GM21381 (cell line): ENCODE measurements around the gene RPS6KA2.

Experiments used
- ATAC-seq: cut with Tn5 transposase; IDR thresholded peaks from one replicate; pipeline ENCODE4 v1.9.1; 2021; ENCODE audit warnings: mild to moderate bottlenecking, moderate library complexity; ENCODE audit not compliant: unreplicated experiment

RPS6KA2 gene

GRCh38 chr6:166579237-166579850, 47.7 kb downstream of the RPS6KA2 start:
- no peak for ATAC-seq

- ATAC-seq, result no peak
Observed at GRCh38 chr6:166578536-166579236, 48.4 kb downstream of the RPS6KA2 start.

GRCh38 chr6:166575205-166575604, 51.8 kb downstream of the RPS6KA2 start:
- ATAC-seq, result no peak

GRCh38 chr6:166573511-166574216, 53.4 kb downstream of the RPS6KA2 start:
- ATAC-seq, result no peak

GRCh38 chr6:166572370-166573261, 54.4 kb downstream of the RPS6KA2 start:
- ATAC-seq, result no peak

GRCh38 chr6:166570929-166571713, 55.9 kb downstream of the RPS6KA2 start:
- ATAC-seq, result no peak

- ATAC-seq, result no peak
Observed at GRCh38 chr6:166569206-166569605, 57.8 kb downstream of the RPS6KA2 start.

GRCh38 chr6:166567813-166568212, 59.2 kb downstream of the RPS6KA2 start:
- no peak for ATAC-seq

GRCh38 chr6:166567107-166567506, 59.9 kb downstream of the RPS6KA2 start:
- no peak for ATAC-seq

- ATAC-seq, result no peak
Observed at GRCh38 chr6:166566026-166567011, 60.7 kb downstream of the RPS6KA2 start.

GRCh38 chr6:166565084-166565967, 61.7 kb downstream of the RPS6KA2 start:
- ATAC-seq, result no peak

GRCh38 chr6:166563805-166564204, 63.2 kb downstream of the RPS6KA2 start:
- no peak for ATAC-seq

- no peak for ATAC-seq
Observed at GRCh38 chr6:166563200-166563599, 63.9 kb downstream of the RPS6KA2 start.

GRCh38 chr6:166562726-166563125, 64.3 kb downstream of the RPS6KA2 start:
- no peak for ATAC-seq

- no peak for ATAC-seq
Observed at GRCh38 chr6:166561771-166562359, 65.2 kb downstream of the RPS6KA2 start.

GRCh38 chr6:166560222-166560621, 66.8 kb downstream of the RPS6KA2 start:
- ATAC-seq, result no peak

- ATAC-seq, result no peak
Observed at GRCh38 chr6:166559662-166560061, 67.4 kb downstream of the RPS6KA2 start.

GRCh38 chr6:166559211-166559610, 67.8 kb downstream of the RPS6KA2 start:
- ATAC-seq, result no peak
